Peyer's patch (tissue), 4 donors: ENCODE data around the gene ENPEP. TPM values are rescaled to one million over a fixed set of nuclear protein-coding genes. Genes with fewer than 3 reads are reported as not detected.

Source experiments
- DNase-seq, 3 donors: peaks; one replicate each; pipeline ENCODE4 v3.0.0-alpha.2; 2017 to 2019
- H3K27ac ChIP-seq, 4 donors: fragments of 200-600 bp; sonication (generic); one replicate each; pipeline ENCODE4 v1.5.1; 2016 to 2019
- H3K27me3 ChIP-seq, 2 donors: fragments of 200-600 bp; sonication (generic); one replicate each; pipeline ENCODE4 v1.5.1; 2019
- H3K36me3 ChIP-seq, 3 donors: fragments of 200-600 bp; sonication (generic); one replicate each; pipeline ENCODE4 v1.5.1; 2016 to 2019
- H3K4me1 ChIP-seq, 4 donors: fragments of 200-600 bp; sonication (generic); one replicate each; pipeline ENCODE4 v1.5.1; 2016 to 2019
- H3K4me3 ChIP-seq, 4 donors: fragments of 200-600 bp; sonication (generic); 1 replicate in 3 of 4; 2 replicates in 1 of 4; pipeline ENCODE4 v1.5.1; 2016 to 2019; ENCODE audit warnings: mild to moderate bottlenecking in 1 of 4
- H3K9me3 ChIP-seq, 4 donors: fragments of 200-600 bp; sonication (generic); one replicate each; pipeline ENCODE4 v1.5.1; 2016 to 2019; ENCODE audit warnings: mild to moderate bottlenecking in 1 of 4
- POLR2A ChIP-seq, 2 donors: fragments of 450-650 bp; IDR thresholded peaks; one replicate each; pipeline ENCODE4 v1.5.1; 2017; ENCODE audit warnings: antibody characterized with exemption in 2 of 2, mild to moderate bottlenecking in 2 of 2, moderate library complexity in 2 of 2
- total RNA-seq, 4 donors: library from RNA; depleted of rRNA; stranded (reverse); fragments of >200 nt; gene quantifications; one replicate each; pipeline ENCODE4 v1.1.0, GENCODE V29; 2016
- TF ChIP-seq, protein P1 (sequence below), 6 experiments: fragments of 450-650 bp in 4 of 6; fragments of 200-600 bp in 2 of 6; sonication (generic) in 1 of 6; IDR thresholded peaks; one replicate each; pipeline ENCODE4 v1.5.1; 2017 to 2019; ENCODE audit warnings: antibody characterized with exemption in 6 of 6, mild to moderate bottlenecking in 3 of 6, moderate library complexity in 1 of 6

Gene ENPEP
- total RNA-seq, 4 donors from 2014 or later: 27.2 to 751 (median 412) TPM

DNA sequence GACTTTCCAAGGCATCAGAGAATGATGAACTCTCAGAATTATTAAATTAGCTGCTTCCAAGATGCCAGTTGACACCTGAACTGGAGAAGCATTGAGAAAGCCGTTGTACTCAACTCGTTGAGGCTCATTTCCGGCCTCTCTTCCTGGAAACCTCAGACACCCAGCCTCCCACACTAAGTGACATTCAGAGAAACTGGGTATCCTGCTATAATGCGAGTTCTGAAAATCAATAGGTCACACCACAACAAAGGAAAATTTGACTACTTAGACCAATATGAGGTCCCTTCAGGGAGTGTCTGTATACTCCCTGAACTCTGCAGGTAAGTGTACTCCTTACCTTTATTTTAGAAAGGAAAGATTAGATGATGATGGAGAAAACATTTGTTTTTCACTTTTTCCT, 51.2 kb downstream of the ENPEP start:
- Histone ChIP-seq H3K9me3 (no peaks in the 10 kb centered on the region), H3K27ac (no peak overlapping the region), H3K36me3 (peaks cover 0 to 40% (median 0%) of the 10 kb centered on the region in 3 donors), H3K4me1 (no peaks in the 10 kb centered on the region), H3K27me3 (no peaks in the 10 kb centered on the region), H3K4me3 (no peak overlapping the region)
- no peak for DNase-seq
- TF ChIP-seq, protein P1, sequence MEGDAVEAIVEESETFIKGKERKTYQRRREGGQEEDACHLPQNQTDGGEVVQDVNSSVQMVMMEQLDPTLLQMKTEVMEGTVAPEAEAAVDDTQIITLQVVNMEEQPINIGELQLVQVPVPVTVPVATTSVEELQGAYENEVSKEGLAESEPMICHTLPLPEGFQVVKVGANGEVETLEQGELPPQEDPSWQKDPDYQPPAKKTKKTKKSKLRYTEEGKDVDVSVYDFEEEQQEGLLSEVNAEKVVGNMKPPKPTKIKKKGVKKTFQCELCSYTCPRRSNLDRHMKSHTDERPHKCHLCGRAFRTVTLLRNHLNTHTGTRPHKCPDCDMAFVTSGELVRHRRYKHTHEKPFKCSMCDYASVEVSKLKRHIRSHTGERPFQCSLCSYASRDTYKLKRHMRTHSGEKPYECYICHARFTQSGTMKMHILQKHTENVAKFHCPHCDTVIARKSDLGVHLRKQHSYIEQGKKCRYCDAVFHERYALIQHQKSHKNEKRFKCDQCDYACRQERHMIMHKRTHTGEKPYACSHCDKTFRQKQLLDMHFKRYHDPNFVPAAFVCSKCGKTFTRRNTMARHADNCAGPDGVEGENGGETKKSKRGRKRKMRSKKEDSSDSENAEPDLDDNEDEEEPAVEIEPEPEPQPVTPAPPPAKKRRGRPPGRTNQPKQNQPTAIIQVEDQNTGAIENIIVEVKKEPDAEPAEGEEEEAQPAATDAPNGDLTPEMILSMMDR (IDR thresholded peaks at IDR 0.05): no peak
- no peak for TF ChIP-seq POLR2A (IDR thresholded peaks at IDR 0.05)

DNA sequence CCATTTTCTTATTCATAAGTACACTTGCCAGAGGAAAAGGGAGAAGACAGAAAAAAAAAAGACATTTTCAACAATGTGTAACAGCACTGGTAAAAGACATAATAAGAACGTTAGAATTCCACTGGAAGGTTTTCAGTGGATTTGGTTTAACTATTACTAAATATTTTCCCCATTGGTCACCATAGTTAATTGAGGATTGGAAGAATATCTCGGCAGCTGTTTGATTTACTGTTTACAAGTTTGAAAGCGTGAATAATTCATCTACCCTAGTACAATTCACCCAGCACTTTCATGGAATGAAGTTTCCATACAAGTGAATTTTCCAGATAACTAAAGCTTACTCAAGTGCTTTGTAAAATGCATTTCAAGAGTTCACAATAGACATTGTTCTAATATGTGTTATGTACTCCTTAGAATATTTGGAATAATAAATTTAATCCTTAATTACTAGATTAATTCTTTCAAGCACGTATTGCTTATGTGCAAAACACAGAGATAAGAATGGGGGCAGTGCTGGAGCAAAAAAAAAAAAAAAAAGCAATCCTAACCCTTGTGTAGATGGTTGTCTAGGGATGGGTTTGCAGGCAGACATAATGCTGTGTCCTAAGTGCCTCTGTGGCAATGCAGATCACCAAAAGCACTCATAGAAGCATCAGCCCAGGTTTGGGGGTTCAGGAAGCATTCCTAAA, 57.1 kb downstream of the ENPEP start:
- Histone ChIP-seq H3K27ac (no peak overlapping the region), H3K9me3 (no peaks in the 10 kb centered on the region), H3K4me1 (no peaks in the 10 kb centered on the region), H3K36me3 (peaks cover 0 to 23% (median 0%) of the 10 kb centered on the region in 3 donors), H3K27me3 (no peaks in the 10 kb centered on the region), H3K4me3 (no peak overlapping the region)
- TF ChIP-seq, protein P1 (IDR thresholded peaks at IDR 0.05): no peak
- TF ChIP-seq POLR2A (IDR thresholded peaks at IDR 0.05): no peak
- DNase-seq: no peak

DNA sequence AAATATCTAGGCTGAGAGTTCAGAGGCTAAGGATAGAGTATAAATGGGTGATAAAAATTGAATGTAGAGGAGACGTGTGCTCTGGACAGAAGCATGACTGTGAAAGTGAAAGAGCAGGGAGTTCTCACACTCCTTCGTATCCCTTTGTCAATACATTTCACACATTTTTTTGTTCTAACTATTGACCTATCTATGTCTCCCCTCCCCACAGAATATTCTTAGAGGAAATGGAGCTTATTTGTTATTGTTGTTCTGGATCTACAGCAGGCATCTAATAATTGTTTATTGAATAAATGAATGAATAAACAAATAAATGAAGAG, 57.6 kb downstream of the ENPEP start:
- peaks cover 0 to 23% (median 0%) of the 10 kb centered on the region in 3 donors for H3K36me3 ChIP-seq
- no peak overlapping the region for H3K4me3 ChIP-seq
- DNase-seq: no peak
- H3K27ac ChIP-seq: no peak overlapping the region
- H3K4me1 ChIP-seq: no peaks in the 10 kb centered on the region
- H3K27me3 ChIP-seq: no peaks in the 10 kb centered on the region
- no peak for TF ChIP-seq POLR2A (IDR thresholded peaks at IDR 0.05)
- TF ChIP-seq, protein P1 (IDR thresholded peaks at IDR 0.05): no peak
- no peaks in the 10 kb centered on the region for H3K9me3 ChIP-seq

DNA sequence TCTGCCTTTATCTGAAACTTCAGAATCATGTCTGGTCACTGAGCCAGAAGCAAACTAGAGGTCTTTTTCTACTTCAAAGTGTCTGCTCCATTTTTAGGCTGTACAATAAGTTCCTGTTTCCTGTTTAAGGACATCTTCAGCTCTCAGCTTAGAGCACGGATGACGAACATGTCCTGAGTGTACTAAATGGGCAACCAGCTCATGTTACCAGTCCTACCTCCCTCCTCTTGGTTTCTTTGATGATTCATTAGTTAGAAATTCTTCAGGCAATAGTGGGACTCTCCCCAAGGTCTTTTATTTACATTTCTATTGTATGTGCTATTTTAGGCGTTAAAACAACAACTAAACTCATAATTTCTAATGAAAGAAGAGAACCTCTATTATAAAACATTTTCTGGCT, 58.0 kb downstream of the ENPEP start:
- TF ChIP-seq, protein P1 (IDR thresholded peaks at IDR 0.05): no peak
- no peak for TF ChIP-seq POLR2A (IDR thresholded peaks at IDR 0.05)
- H3K27me3 ChIP-seq: no peaks in the 10 kb centered on the region
- no peak overlapping the region for H3K4me3 ChIP-seq
- no peak overlapping the region for H3K27ac ChIP-seq
- no peaks in the 10 kb centered on the region for H3K9me3 ChIP-seq
- DNase-seq: no peak
- H3K36me3 ChIP-seq: peaks cover 0 to 22% (median 0%) of the 10 kb centered on the region in 3 donors
- H3K4me1 ChIP-seq: no peaks in the 10 kb centered on the region

DNA sequence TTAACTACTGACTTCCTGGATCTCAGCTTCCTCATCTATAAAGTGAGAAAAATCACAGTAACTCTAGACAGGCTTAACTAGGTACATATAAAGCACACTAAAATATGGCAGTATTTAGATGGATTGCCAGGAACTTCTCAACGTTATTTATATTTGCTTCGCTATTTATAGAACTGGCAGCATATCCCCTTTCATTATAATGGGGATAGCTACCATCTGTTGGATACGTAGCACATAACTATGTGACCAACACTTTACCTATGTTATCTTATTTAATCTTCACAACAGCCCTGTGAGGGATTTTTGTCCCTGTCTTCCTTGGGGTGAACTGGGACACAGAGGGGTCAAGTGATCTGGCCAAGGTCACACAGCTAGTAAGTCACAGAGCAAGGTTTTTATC, 64.6 kb downstream of the ENPEP start:
- Histone ChIP-seq H3K9me3 (no peaks in the 10 kb centered on the region), H3K27ac (no peak overlapping the region), H3K4me1 (no peaks in the 10 kb centered on the region), H3K4me3 (no peak overlapping the region), H3K27me3 (no peaks in the 10 kb centered on the region), H3K36me3 (peaks cover 0 to 31% (median 0%) of the 10 kb centered on the region in 3 donors)
- TF ChIP-seq POLR2A (IDR thresholded peaks at IDR 0.05): no peak
- TF ChIP-seq, protein P1 (IDR thresholded peaks at IDR 0.05): no peak
- DNase-seq: no peak
